PC-9 (cell line): ENCODE results near the gene SLC7A4. TPM values are rescaled to one million over a fixed set of nuclear protein-coding genes. Genes with fewer than 3 reads are reported as not detected.
"Not testable (repeated sequence)": the region's sequence is repeated elsewhere in the genome, so short reads cannot be mapped to it uniquely, and the experiment has no call there.

Experiments
- BruUV-seq: library from RNA; stranded (reverse); fragments of 400-500 nt; replicated peaks from 2 replicates; lab custom pipeline; 2021; lab: Mats Ljungman, UMichigan
- CTCF ChIA-PET: fragments of 300-600 bp; sonication (Branson Sonifier 250); formaldehyde crosslinking; loops from one replicate; lab custom pipeline; 2022; ENCODE audit warnings: antibody characterized with exemption; lab: Charles Lee
- POLR2A ChIA-PET: fragments of 300-600 bp; sonication (Branson Sonifier 250); formaldehyde crosslinking; loops from one replicate; lab custom pipeline; 2022; ENCODE audit warnings: antibody characterized with exemption; ENCODE audit not compliant: unreplicated experiment; lab: Charles Lee
- DNase-seq, 2 experiments: peaks; one replicate each; pipeline versions ENCODE4 v3.0.0 to v3.0.0-alpha.2; 2015 to 2022; ENCODE audit warnings: mixed read lengths in 1 of 2
- H2AFZ ChIP-seq: fragments of 200-600 bp; sonication (generic); 2 replicates; pipeline ENCODE4 v1.8.1; 2017; ENCODE audit warnings: antibody characterized with exemption
- H3F3A ChIP-seq: fragments of 200-600 bp; sonication (generic); 2 replicates; pipeline ENCODE4 v1.8.1; 2017; ENCODE audit warnings: antibody characterized with exemption, mild to moderate bottlenecking, low read depth; ENCODE audit not compliant: insufficient read depth
- H3K27ac ChIP-seq: fragments of 200-600 bp; sonication (generic); 2 replicates; pipeline ENCODE4 v1.6.1; 2016; ENCODE audit warnings: mixed run types
- H3K27me3 ChIP-seq: fragments of 200-600 bp; sonication (generic); 2 replicates; pipeline ENCODE4 v1.6.1; 2016; ENCODE audit warnings: low read depth, mixed run types; ENCODE audit not compliant: insufficient read depth
- H3K36me3 ChIP-seq: fragments of 200-600 bp; sonication (generic); 2 replicates; pipeline ENCODE4 v1.6.1; 2016; ENCODE audit warnings: low read depth, mixed run types
- H3K4me1 ChIP-seq: fragments of 200-600 bp; sonication (generic); replicated peaks from 2 replicates; pipeline ENCODE4 v1.6.1; 2016; ENCODE audit warnings: mixed run types; ENCODE audit not compliant: insufficient read depth
- H3K4me2 ChIP-seq: fragments of 200-600 bp; sonication (generic); 2 replicates; pipeline ENCODE4 v1.6.1; 2017; ENCODE audit warnings: mixed run types
- H3K4me3 ChIP-seq: fragments of 200-600 bp; sonication (generic); 2 replicates; pipeline ENCODE4 v1.6.1; 2016; ENCODE audit warnings: mixed run types
- H3K79me2 ChIP-seq: fragments of 200-600 bp; sonication (generic); 2 replicates; pipeline ENCODE4 v1.6.1; 2017; ENCODE audit warnings: low read depth, mixed run types
- H3K9me2 ChIP-seq: fragments of 200-600 bp; sonication (generic); 2 replicates; pipeline ENCODE4 v1.8.1; 2017; ENCODE audit warnings: mild to moderate bottlenecking; ENCODE audit not compliant: insufficient read depth
- H3K9me3 ChIP-seq: fragments of 200-600 bp; sonication (generic); 2 replicates; pipeline ENCODE4 v1.8.1; 2016; ENCODE audit warnings: low read depth; ENCODE audit not compliant: insufficient read depth
- H4K20me1 ChIP-seq: fragments of 200-600 bp; sonication (generic); 2 replicates; pipeline ENCODE4 v1.8.1; 2017; ENCODE audit not compliant: insufficient read depth
- EZH2 ChIP-seq: fragments of 200-600 bp; sonication (generic); IDR thresholded peaks from 2 replicates; pipeline ENCODE4 v1.8.0; 2017; ENCODE audit warnings: antibody characterized with exemption, low read depth
- intact Hi-C: fragments of 100-400 bp; cut with micrococcal nuclease; formaldehyde crosslinking; loops from one replicate; pipeline ENCODE4 v1.10.0; 2022; ENCODE audit not compliant: unreplicated experiment
- total RNA-seq: library from RNA; stranded (reverse); gene quantifications from 2 replicates; pipeline ENCODE4 v1.2.3, GENCODE V29; 2021
- TF ChIP-seq, protein P1 (sequence below): fragments of 200-600 bp; sonication (generic); conservative IDR thresholded peaks from 2 replicates; pipeline ENCODE4 v1.6.1; 2017; ENCODE audit warnings: mixed run types, antibody characterized with exemption, mild to moderate bottlenecking, moderate library complexity

The SLC7A4 gene
- total RNA-seq, 1 experiment from 2014 or later: not detected

DNA sequence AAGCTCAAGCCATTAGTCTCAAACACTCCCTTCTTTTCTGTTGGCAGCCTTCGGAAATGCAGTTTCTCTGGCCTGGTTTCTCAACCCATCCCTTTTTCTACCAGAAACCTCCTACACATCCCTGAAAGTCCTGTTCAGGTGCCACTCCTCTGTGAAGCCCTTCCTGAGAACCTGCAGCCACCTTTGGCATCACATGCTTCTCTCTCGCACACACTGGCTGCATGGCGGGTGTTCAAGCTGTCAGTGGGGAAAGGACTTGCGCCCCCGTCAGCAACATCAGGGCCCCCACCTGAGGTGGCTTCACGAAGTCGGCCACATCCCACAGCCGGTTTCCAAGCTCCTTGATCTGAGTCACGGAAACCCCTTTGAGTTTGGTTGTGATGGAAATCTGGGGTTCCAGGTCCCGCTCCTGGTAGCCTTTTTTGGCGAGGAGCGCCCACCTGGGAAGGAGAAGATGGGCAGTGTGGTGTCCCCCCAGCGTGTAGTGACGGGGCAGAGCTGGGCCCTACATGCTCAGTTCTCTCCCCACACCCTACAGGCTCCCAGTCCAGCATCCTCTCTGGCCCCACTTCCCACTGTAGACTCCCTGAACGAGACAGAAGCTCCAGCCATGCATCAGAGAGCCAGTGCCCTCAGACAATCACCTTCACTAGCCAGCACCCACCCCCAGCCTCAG is 11.6 kb upstream of the SLC7A4 start:
- Histone ChIP-seq H3K9me3 (no peaks in the 10 kb centered on the region), H3K9me2 (no peaks in the 10 kb centered on the region), H4K20me1 (no peaks in the 10 kb centered on the region), H3K4me2 (peak overlapping the region; percentile 71), H2AFZ (no peak overlapping the region), H3K27me3 (no peaks in the 10 kb centered on the region), H3K79me2 (no peaks in the 10 kb centered on the region), H3K4me1 (peaks cover 27% of the 10 kb centered on the region), H3K4me3 (no peak overlapping the region), H3K36me3 (no peaks in the 10 kb centered on the region), H3F3A (0 out of 2 replicates have a peak, but pooled peaks cover 3% of the 10 kb centered on the region), H3K27ac (no peak overlapping the region)
- ChIA-PET POLR2A (interaction anchor here (0.5 to 0.6 kb wide), 2 partner anchors 11 to 115 kb away, joined by 7 read pairs; no protein-coding TSS in a partner anchor), CTCF (interaction anchor here (0.8 to 1.0 kb wide), 2 partner anchors 28 to 58 kb away, joined by 4 read pairs; no protein-coding TSS in a partner anchor)
- BruUV-seq: no TSS peak
- intact Hi-C loops: no loop called here
- TF ChIP-seq EZH2: no peak
- TF ChIP-seq, protein P1, sequence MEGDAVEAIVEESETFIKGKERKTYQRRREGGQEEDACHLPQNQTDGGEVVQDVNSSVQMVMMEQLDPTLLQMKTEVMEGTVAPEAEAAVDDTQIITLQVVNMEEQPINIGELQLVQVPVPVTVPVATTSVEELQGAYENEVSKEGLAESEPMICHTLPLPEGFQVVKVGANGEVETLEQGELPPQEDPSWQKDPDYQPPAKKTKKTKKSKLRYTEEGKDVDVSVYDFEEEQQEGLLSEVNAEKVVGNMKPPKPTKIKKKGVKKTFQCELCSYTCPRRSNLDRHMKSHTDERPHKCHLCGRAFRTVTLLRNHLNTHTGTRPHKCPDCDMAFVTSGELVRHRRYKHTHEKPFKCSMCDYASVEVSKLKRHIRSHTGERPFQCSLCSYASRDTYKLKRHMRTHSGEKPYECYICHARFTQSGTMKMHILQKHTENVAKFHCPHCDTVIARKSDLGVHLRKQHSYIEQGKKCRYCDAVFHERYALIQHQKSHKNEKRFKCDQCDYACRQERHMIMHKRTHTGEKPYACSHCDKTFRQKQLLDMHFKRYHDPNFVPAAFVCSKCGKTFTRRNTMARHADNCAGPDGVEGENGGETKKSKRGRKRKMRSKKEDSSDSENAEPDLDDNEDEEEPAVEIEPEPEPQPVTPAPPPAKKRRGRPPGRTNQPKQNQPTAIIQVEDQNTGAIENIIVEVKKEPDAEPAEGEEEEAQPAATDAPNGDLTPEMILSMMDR: no peak
- no peak for DNase-seq

DNA sequence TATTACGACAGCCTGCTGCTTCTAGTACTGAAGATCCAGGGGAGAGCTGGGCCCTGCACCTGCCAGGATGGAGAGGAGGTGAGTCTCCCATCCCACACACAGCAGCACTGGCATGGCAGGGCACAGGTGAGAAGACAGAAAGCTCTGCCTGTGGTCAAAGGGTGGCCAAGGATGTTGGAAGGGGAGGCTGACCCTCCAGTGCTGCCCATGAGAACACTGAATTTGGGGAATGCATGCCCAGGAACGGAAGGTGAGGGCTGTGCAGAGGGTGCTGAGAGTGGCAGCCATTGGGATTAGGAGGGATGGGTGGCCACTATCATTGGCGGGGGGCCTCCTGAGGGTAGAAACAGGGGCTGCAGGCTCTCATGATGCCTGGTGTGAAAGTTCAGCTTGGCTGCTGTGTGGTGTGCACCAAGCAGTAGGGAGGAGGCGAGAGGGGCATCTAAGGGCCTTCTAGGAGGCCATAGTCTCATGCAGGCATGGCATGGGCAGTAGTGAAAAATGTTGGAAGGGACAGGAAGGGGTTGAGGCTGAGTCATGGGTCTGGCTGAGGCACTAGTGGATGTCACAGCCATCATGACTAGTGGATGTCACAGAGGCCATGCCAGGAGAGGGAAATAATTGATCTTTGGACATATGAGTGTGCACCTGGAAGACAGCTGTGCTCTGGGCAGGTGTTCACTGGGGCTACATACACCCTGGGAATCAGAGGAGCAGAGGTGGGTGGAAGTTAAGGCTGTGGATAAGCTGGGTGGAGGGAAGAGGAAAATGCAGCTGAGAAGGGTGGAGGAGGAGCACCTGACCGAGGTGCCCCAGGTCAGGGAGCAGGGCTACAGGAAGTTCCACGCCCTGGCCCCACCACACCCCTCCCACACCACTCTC is 10.9 kb upstream of the SLC7A4 start:
- Histone ChIP-seq H3K79me2 (no peaks in the 10 kb centered on the region), H3F3A (peaks cover 7% of the 10 kb centered on the region), H3K4me1 (peaks cover 30% of the 10 kb centered on the region), H2AFZ (no peak overlapping the region), H3K27me3 (no peaks in the 10 kb centered on the region), H4K20me1 (no peaks in the 10 kb centered on the region), H3K4me2 (peak overlapping the region; percentile 44), H3K27ac (no peak overlapping the region), H3K4me3 (no peak overlapping the region), H3K9me3 (no peaks in the 10 kb centered on the region), H3K9me2 (no peaks in the 10 kb centered on the region), H3K36me3 (no peaks in the 10 kb centered on the region)
- TF ChIP-seq, protein P1: no peak
- no peak for TF ChIP-seq EZH2
- ChIA-PET CTCF (interaction anchor here (0.6 to 1.0 kb wide), 3 partner anchors 27 to 59 kb away, joined by 4 read pairs; no protein-coding TSS in a partner anchor), POLR2A (interaction anchor here (0.5 kb wide), 1 partner anchor 10 kb away, joined by 7 read pairs; no protein-coding TSS in a partner anchor)
- intact Hi-C loops: no loop called here
- BruUV-seq: no TSS peak
- peak; percentile 24 to 39 for DNase-seq

DNA sequence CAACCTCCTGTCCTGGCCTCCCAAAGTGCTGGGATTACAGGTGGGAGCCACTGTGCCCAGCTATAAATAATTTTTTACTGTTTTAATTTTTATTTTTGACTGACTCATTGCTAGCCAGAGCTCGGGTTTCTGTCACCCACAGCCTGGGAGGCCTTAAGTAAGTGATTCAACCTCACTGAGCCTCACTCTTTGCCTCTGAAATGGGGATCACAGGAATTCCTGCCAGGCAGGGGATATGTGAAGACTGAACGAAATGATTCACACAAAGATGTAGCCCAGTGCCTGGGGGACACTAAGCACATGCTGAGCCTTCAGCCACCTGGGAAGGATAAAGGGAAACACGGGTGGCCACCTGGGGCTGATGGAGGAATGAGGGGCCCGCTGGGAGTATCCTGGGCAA is 9.6 kb upstream of the SLC7A4 start:
- Histone ChIP-seq H3F3A (peaks cover 18% of the 10 kb centered on the region), H3K9me2 (no peaks in the 10 kb centered on the region), H3K36me3 (no peaks in the 10 kb centered on the region), H3K27ac (0 out of 2 replicates have a peak overlapping the region, but pooled peaks have one; percentile 6), H3K9me3 (no peaks in the 10 kb centered on the region), H3K4me2 (no peak overlapping the region), H3K79me2 (no peaks in the 10 kb centered on the region), H3K4me1 (peaks cover 39% of the 10 kb centered on the region), H4K20me1 (no peaks in the 10 kb centered on the region), H2AFZ (no peak overlapping the region), H3K4me3 (no peak overlapping the region), H3K27me3 (no peaks in the 10 kb centered on the region)
- intact Hi-C loops: no loop called here
- CTCF ChIA-PET: no interaction called here
- TF ChIP-seq EZH2: no peak
- TF ChIP-seq, protein P1: no peak
- BruUV-seq: no TSS peak
- POLR2A ChIA-PET: no interaction called here
- DNase-seq: peak in 1 of 2 experiments; percentile 56

DNA sequence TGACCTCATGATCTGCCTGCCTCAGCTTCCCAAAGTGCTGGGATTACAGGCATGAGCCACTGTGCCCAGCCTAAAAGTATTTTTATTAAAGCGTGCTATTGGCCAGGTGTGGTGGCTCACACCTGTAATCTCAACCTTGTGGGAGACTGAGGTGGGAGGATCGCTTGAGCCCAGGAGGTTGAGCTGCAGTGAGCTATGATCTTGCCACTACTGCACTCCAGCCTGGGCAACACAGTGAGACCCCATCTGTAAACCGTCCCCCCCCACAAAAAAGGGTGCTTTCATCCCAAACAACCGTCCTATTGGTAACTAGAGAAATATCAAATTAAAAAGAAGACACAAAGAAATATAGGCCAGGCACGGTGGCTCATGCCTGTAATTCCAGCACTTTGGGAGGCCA is 6.8 kb upstream of the SLC7A4 start:
- H4K20me1 ChIP-seq, H3K9me3 ChIP-seq, POLR2A ChIA-PET, BruUV-seq, intact Hi-C loops, H3K4me3 ChIP-seq, H3K4me2 ChIP-seq, H3K27ac ChIP-seq, H3K9me2 ChIP-seq, DNase-seq, H3K36me3 ChIP-seq, CTCF ChIA-PET, H3K27me3 ChIP-seq, H2AFZ ChIP-seq, H3K79me2 ChIP-seq: not testable (repeated sequence)
- peaks cover 19% of the 10 kb centered on the region for H3F3A ChIP-seq
- H3K4me1 ChIP-seq: peaks cover 25% of the 10 kb centered on the region
